Left cardiac atrium (tissue), 4 donors: ENCODE results near the gene KCNQ5. TPM values are rescaled to one million over a fixed set of nuclear protein-coding genes. Genes with fewer than 3 reads are reported as not detected.
A peak's percentile ranks its signal among the peaks of the same experiment; 100 is the strongest.

Source experiments
- ATAC-seq, 2 donors: fragments of 200-7000 bp; cut with Tn5 transposase; one replicate each; pipeline ENCODE4 v1.9.1; 2020; ENCODE audit warnings: mild to moderate bottlenecking in 2 of 2, moderate library complexity in 2 of 2
- DNase-seq: peaks from one replicate; pipeline ENCODE4 v3.0.0-alpha.2; 2020
- intact Hi-C, 2 donors: fragments of 100-400 bp; cut with DNase I; formaldehyde crosslinking; loops; one replicate each; pipeline versions ENCODE4 v1.14.1 to v1.15.1; 2022 to 2023
- total RNA-seq, 2 donors: library from RNA; stranded (reverse); fragmentation: NEBNext Ultra II Directional; extraction: Animal tissue kit (Norgen Biotek cat#: 25700); gene quantifications; one replicate each; pipeline ENCODE4 v1.2.1, GENCODE V29; 2021
- donor health status: DM: no; HTN: yes; CAD: no.
- donor health status: DM: no; HTN: yes; CAD: no; lungs with severe emphysema.
- donor health status: DM: yes; HTN: yes; CAD: no.
- donor health status: Dilated cardiomyopathy.

Gene KCNQ5
- total RNA-seq, 2 donors from 2014 or later: 0.16 to 0.44 TPM

DNA sequence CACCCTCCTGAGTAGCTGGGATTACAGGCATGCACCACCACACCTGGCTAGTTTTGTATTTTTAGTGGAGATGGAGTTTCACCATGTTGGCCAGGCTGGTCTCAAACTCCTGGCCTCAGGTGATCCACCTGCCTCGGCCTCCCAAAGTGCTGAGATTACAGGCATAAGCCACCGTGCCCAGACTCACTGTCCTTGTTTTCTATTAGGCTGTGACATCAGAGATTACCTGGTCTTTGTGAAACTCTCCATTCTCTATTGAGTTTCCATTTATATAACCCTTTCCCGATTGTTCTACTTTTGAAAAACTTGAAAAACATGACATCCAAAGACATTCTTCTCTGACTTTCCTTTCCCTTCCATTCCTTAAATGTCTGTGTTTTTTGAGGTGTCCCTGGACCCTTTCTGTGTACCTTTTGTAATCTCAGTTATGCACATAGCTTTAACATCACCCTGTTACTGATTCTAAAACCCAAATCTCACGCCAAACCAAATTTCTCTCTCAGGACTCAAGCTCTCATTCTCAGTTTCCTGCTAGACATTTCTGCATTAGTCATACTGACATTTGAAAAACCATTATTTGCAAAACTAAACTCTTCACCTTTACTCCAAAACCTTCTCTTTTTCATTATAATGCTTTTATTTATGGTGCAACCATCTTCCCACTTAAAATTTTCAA, 466.4 kb downstream of the KCNQ5 start:
- intact Hi-C loops: no loop called here
- DNase-seq: no peak
- ATAC-seq: no peak

DNA sequence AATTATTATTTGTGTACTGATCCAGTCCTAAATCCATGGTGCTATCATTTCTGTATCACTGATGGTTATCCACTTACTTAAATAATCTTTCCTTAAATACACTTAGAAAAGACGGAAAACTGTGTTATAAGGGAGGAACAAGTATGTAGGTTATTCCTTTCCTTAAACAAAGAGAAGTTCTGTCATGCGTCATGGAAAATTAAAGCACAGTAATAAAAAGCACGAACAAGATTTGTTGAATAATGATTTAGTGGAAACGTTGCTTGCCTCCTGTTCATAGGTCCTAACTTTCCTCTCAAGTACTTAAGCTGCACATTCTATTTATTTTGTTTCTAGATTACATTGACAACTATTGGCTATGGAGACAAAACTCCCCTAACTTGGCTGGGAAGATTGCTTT, 483.1 kb downstream of the KCNQ5 start:
- intact Hi-C loops: no loop called here
- DNase-seq (no peak), ATAC-seq (no peak)

DNA sequence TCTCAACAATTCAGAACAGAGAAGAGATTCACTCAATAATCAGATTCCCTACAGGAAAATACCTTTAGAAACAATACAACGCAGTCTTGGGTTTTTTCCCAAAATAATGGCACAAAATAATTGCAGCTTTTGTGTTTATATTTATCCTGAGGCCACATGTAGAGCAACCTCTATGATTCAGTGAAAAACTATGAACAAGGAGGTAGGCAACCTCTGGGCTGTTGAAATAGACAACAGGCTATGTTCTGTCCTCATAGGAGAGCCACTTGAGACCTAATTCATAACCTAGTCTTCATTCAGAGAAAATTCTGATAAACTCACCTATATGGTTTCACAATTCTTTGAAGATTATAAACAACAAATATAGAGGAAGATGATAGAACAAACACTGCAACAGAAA, 485.2 kb downstream of the KCNQ5 start:
- DNase-seq (no peak), ATAC-seq (no peak)
- intact Hi-C loops: no loop called here

- intact Hi-C loops: no loop called here
- no peak for DNase-seq
- no peak for ATAC-seq
Measured at GRCh38 chr6:73108949-73109348, 487.1 kb downstream of the KCNQ5 start.

- intact Hi-C loops: no loop called here
- DNase-seq (no peak), ATAC-seq (no peak)
Measured at GRCh38 chr6:73109659-73110058, 487.8 kb downstream of the KCNQ5 start.

DNA sequence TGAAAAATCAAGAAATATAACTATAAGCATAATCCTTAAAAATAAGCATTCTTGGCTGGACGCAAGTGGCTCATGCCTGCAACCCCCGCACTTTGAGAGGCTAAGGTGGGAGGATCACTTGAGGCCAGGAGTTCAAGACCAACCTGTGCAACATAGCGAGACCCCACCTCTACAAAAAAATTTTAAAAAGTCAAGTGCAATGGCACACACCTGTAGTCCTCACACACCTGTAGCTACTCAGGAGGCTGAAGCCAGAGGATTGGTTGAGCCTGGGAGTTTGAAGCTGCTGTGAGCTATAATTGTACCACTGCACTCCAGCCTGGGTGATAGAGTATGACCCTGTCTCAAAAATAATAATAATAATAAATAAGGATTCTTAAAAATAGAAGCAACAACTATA, 494.5 kb downstream of the KCNQ5 start:
- no peak for DNase-seq
- no peak for ATAC-seq
- intact Hi-C loops: no loop called here

DNA sequence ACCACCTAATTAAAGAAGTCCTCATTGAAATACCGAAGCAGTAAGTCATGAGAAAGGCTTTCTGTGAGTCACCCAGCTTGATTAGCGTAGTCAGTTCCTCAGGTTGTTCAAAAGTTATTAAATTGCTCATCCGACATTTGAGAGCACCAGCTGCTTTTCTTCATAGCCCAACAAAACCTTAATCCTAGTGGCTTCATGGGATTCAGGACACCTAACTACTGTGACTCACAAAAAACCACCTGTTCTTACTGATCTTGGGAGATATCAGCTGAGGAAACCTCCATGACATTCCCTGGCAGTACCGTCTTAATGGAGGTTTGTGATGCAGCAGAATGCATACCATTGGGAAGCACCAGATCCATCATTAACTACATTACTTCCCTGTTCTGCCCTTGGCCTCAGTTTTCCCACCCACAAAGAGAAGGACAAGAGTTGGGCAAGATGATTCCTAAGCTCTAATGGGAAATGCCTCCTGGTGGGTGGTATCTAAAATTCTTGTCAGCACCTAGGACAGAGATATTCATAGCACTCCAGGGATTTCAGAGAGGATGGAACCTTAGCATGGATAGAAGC, 499.6 kb downstream of the KCNQ5 start:
- intact Hi-C loops: no loop called here

GRCh38 chr6:73123632-73124329, 501.9 kb downstream of the KCNQ5 start:
- intact Hi-C loops: no loop called here
- no peak for ATAC-seq
- DNase-seq: no peak

More for the DNA sequence above, 499.6 kb downstream of the KCNQ5 start:
- ATAC-seq (no peak), DNase-seq (no peak)

GRCh38 chr6:73129653-73130443, 508.0 kb downstream of the KCNQ5 start:
- DNase-seq (peak; percentile 86), ATAC-seq (peak; percentile 90 to 92)
- intact Hi-C loops: loop anchor here (2.0 to 10.0 kb wide), 3 partner anchors 513 to 717 kb away; no protein-coding TSS in a partner anchor

DNA sequence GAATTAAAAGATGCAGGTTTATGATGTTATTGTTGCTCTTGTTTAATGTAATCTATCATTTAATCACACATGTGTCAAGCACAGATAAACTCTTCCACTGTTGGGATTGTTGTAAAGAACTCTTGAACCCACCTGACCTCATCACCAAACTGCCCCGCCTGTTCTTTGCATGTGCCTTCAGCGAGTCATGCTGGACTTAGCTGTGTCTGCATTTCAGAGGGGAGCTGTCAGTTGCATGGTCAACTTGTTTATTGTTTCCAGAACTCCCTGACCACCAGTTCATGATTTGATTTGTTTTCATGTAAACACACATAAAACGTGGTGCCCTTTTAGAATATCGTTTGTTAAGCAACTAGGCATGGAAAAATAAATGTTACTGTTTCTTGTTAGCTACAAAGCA, 509.8 kb downstream of the KCNQ5 start:
- intact Hi-C loops: loop anchor here (2.0 to 10.0 kb wide), 2 partner anchors 517 to 719 kb away; no protein-coding TSS in a partner anchor
- DNase-seq (no peak), ATAC-seq (no peak)

DNA sequence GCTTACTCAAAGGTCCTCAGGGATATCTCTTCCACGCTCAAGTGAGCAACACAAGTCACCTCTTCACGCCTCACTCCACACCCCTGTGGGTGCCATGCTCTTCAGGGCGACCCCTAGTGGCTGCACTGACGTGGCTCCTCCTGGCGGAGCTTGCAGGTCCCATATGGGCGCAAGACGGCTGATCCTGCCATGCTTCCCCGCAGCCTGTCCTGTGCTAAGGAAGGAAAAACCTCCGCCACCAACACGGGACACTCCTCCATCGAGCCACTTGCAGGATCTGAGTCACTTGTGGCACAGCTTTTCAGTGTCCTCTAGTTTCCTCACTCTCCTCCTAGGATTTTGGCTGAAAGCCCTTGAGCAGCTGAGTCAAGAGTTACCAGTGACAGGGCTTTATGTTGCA, 512.7 kb downstream of the KCNQ5 start:
- intact Hi-C loops: loop anchor here in 1 of 2 donors (10.0 kb wide), 1 partner anchor 520 kb away; no protein-coding TSS in a partner anchor
- DNase-seq (no peak), ATAC-seq (no peak)

DNA sequence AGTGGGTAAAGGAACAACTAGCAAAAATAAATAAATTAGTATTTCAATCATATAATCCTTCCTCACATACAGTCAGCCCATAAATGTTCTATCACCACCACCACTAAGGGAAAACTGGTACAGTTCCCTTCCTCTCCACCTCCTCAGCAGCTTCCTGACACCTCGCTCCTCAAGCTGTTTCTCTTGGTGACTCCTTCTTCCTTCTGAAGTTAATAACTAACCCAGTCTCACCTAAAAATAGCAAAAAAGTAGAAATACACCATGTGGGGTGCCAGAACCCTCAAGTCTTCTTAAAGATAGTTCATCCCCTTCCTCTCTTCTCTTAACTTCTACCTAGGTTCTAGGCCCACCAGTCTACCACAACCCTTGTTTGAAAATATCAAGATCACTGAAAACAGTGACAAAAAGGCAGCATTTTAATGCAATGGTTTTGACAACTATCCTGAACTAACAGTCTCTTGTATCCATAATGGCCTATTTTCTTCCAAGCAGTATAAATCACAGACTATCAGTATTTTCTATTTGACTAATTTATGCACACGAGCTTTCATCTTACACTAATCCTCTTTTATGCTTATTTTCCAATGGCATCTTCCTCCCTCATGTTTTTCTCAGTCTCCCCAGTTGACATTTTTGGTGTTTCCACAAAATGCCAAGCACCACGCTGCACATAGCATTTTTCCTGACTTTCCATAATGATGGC, 518.0 kb downstream of the KCNQ5 start:
- DNase-seq: no peak
- ATAC-seq: no peak
- intact Hi-C loops: loop anchor here in 1 of 2 donors (10.0 kb wide), 1 partner anchor 525 kb away; no protein-coding TSS in a partner anchor

GRCh38 chr6:73143551-73143950, 521.7 kb downstream of the KCNQ5 start:
- no peak for ATAC-seq
- intact Hi-C loops: no loop called here

GRCh38 chr6:73144516-73144915, 522.7 kb downstream of the KCNQ5 start:
- ATAC-seq (no peak), DNase-seq (no peak)
- intact Hi-C loops: no loop called here

More at GRCh38 chr6:73143551-73143950, 521.7 kb downstream of the KCNQ5 start:
- no peak for DNase-seq

DNA sequence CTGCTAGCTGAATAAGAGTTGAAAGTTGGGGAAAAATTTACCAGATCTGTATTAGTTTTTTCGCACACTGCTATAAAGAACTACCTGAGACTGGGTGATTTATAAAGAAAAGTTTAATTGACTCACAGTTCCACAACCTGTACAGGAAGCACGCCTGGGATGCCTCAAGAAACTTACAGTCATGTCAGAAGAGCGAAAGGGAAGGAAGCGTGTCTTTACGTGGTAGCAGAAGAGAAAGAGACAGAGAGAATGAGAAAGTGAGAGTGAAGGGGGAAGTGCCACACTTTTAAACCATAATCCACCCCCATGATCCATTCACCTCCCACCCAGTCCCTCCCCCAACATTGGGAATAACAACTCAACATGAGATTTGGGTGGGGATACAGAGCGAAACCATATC, 523.8 kb downstream of the KCNQ5 start:
- DNase-seq (no peak), ATAC-seq (no peak)
- intact Hi-C loops: no loop called here

- ATAC-seq (no peak), DNase-seq (no peak)
- intact Hi-C loops: no loop called here
Measured at GRCh38 chr6:73151732-73152131, 529.9 kb downstream of the KCNQ5 start.

DNA sequence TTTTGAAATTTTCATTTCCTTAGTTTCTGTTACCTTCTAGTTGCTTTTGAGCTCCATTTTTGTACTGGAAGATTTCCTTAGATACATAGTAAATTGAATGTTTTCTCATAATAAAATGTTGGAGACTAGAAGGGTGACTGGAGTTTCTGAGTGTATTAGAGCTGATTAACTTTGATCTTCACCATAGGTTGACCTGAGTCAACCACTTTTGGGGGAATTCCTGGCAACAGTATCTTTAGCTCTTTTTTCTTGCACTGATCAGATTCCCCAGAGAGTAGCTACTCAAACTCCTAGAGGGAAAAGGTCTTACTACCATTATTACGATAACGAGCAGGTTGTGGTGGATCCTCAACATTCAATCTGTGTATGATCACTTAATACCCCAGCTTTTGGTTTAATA, 530.7 kb downstream of the KCNQ5 start:
- intact Hi-C loops: no loop called here
- DNase-seq (no peak), ATAC-seq (no peak)

DNA sequence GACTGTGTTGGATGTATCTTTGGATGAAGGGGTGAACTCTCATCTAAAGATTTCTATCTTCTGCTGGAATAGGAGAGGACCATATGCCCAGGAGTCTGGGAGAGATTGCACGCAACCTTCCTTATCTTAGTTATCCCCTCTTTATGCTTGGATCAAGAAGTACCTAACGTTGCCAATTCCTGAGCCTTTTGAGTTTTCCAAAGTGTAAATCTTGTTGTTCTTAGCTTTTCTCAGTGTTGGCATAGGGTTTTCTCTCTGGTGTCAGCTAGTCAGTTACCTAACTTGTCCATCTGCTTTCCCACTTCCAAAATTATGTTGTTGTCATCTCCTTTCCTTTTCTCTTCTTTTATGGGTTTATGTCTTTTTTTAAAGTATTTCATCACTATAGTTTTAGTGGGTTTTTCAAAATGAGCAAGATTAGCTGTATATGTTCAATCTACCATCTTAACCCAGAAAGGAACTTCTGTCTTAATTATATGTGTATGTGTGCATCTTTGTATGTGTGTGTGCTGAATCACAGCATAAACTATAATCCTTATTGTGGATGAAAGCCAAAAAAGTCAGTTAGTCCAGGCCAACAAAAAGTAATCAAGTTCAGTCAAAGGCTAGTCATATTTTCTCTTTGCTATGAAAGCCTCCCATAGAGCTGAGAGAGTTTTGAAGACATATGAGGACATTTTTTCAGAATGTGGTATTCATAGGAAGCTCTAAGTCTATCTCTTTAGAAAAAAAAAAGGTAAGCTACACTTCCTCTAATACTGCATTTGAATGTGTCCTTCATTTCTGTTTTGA, 531.3 kb downstream of the KCNQ5 start:
- DNase-seq (no peak), ATAC-seq (no peak)
- intact Hi-C loops: no loop called here
